NCI-H1105 treated with DMSO at 0.1 percent for 48 hours (cell line): ENCODE results near the gene NUBPL.
"Not testable (repeated sequence)": the region's sequence is repeated elsewhere in the genome, so short reads cannot be mapped to it uniquely, and the experiment has no call there.

Experiments
- DNase-seq: peaks from one replicate; lab custom pipeline; 2025; lab: John Stamatoyannopoulos, UW

Gene NUBPL

GRCh38 chr14:31880935-31881334, 319.7 kb downstream of the NUBPL start:
- DNase-seq: no peak

- DNase-seq: no peak
Observed at GRCh38 chr14:31881531-31882310, 320.5 kb downstream of the NUBPL start.

GRCh38 chr14:31884238-31884637, 323.0 kb downstream of the NUBPL start:
- no peak for DNase-seq

GRCh38 chr14:31884776-31885379, 323.7 kb downstream of the NUBPL start:
- DNase-seq: no peak

GRCh38 chr14:31886156-31886835, 325.1 kb downstream of the NUBPL start:
- DNase-seq: no peak

GRCh38 chr14:31887929-31888580, 326.9 kb downstream of the NUBPL start:
- DNase-seq: no peak

GRCh38 chr14:31889297-31889696, 328.1 kb downstream of the NUBPL start:
- no peak for DNase-seq

- DNase-seq: not testable (repeated sequence)
Observed at GRCh38 chr14:31890202-31890601, 329.0 kb downstream of the NUBPL start.

- no peak for DNase-seq
Observed at GRCh38 chr14:31893221-31893757, 332.1 kb downstream of the NUBPL start.

GRCh38 chr14:31894351-31894750, 333.1 kb downstream of the NUBPL start:
- no peak for DNase-seq

GRCh38 chr14:31895206-31895605, 334.0 kb downstream of the NUBPL start:
- DNase-seq: no peak

- no peak for DNase-seq
Observed at GRCh38 chr14:31895646-31896045, 334.4 kb downstream of the NUBPL start.

GRCh38 chr14:31897581-31898186, 336.5 kb downstream of the NUBPL start:
- no peak for DNase-seq

GRCh38 chr14:31898838-31899528, 337.8 kb downstream of the NUBPL start:
- no peak for DNase-seq

GRCh38 chr14:31902002-31902401, 340.8 kb downstream of the NUBPL start:
- no peak for DNase-seq

- DNase-seq: no peak
Observed at GRCh38 chr14:31902945-31903646, 341.9 kb downstream of the NUBPL start.

- DNase-seq: no peak
Observed at GRCh38 chr14:31909977-31910376, 348.8 kb downstream of the NUBPL start.
